ENCODE measurements around the gene AKT3.

GRCh38 chr1:243819438-243819839 is 30.6 kb downstream of the AKT3 start:
- no peak for TF ChIP-seq POLR2AphosphoS5 (IDR thresholded peaks at IDR 0.05; ENCODE audit: low read depth, low read length)
- no peak for TF ChIP-seq TAF1 (IDR thresholded peaks at IDR 0.05; ENCODE audit: low read depth, low read length)
- TF ChIP-seq SPI1 (IDR thresholded peaks at IDR 0.05; ENCODE audit: low read depth, low read length), result no peak
- TF ChIP-seq POLR2A (IDR thresholded peaks at IDR 0.05; ENCODE audit: low read depth, low read length), result no peak
- TF ChIP-seq PAX5 (IDR thresholded peaks at IDR 0.05; ENCODE audit: insufficient read depth, low read length, severe bottlenecking), result no peak

Measured in GM12891 (cell line).